ENCODE data around the gene CALCB.

CALCB gene

DNA sequence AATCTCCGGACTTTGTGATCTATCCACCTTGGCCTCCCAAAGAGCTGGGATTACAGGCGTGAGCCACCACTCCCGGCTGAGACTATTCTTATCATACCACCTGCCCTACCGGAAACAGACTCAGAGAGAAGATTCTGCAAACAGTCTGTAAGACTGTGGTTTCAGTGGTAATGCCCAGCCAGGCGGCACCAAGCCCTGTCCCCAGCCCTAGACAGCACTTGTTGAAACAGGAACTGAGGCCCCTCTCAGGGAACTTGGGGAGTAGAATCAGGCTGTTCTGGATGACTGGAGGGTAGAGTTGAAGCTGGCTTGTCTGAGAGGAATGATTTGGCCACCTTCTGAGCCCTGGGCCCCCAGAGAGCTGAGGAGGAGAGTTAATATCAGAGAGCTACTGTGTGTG lies 40.0 kb downstream of the CALCB start:
- TF ChIP-seq, protein P1, sequence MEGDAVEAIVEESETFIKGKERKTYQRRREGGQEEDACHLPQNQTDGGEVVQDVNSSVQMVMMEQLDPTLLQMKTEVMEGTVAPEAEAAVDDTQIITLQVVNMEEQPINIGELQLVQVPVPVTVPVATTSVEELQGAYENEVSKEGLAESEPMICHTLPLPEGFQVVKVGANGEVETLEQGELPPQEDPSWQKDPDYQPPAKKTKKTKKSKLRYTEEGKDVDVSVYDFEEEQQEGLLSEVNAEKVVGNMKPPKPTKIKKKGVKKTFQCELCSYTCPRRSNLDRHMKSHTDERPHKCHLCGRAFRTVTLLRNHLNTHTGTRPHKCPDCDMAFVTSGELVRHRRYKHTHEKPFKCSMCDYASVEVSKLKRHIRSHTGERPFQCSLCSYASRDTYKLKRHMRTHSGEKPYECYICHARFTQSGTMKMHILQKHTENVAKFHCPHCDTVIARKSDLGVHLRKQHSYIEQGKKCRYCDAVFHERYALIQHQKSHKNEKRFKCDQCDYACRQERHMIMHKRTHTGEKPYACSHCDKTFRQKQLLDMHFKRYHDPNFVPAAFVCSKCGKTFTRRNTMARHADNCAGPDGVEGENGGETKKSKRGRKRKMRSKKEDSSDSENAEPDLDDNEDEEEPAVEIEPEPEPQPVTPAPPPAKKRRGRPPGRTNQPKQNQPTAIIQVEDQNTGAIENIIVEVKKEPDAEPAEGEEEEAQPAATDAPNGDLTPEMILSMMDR (IDR thresholded peaks at IDR 0.05; ENCODE audit: low read depth, low read length, poor library complexity, severe bottlenecking): no peak
- TF ChIP-seq EZH2phosphoT487 (IDR thresholded peaks at IDR 0.05; ENCODE audit: borderline replicate concordance, low read length): no peak
- H3F3A ChIP-seq (ENCODE audit: control insufficient read depth, insufficient read depth): 0 out of 2 replicates have a peak, but pooled peaks cover 5% of the 10 kb centered on the region
- no peaks in the 10 kb centered on the region for H3K79me2 ChIP-seq (ENCODE audit: control insufficient read depth, low read length)
- no peak overlapping the region for H3K4me3 ChIP-seq (ENCODE audit: low read length)
- H3K36me3 ChIP-seq (ENCODE audit: control insufficient read depth, low read length): no peaks in the 10 kb centered on the region
- H4K20me1 ChIP-seq (ENCODE audit: control insufficient read depth, insufficient read depth, low read depth, low read length): no peaks in the 10 kb centered on the region
- no peaks in the 10 kb centered on the region for H3K27me3 ChIP-seq (ENCODE audit: control insufficient read depth, low read length)
- H3K4me1 ChIP-seq (ENCODE audit: control insufficient read depth, low read length): peaks cover 18% of the 10 kb centered on the region
- H3K9me3 ChIP-seq (ENCODE audit: control insufficient read depth, insufficient read depth, low read length): no peaks in the 10 kb centered on the region
- H3K9me2 ChIP-seq (replicated peaks; ENCODE audit: control insufficient read depth, low read length): no peaks in the 10 kb centered on the region
- H3K4me2 ChIP-seq (ENCODE audit: low read length): peak overlapping the region; percentile 19
- no peak overlapping the region for H3K27ac ChIP-seq (ENCODE audit: low read depth, low read length)

DNA sequence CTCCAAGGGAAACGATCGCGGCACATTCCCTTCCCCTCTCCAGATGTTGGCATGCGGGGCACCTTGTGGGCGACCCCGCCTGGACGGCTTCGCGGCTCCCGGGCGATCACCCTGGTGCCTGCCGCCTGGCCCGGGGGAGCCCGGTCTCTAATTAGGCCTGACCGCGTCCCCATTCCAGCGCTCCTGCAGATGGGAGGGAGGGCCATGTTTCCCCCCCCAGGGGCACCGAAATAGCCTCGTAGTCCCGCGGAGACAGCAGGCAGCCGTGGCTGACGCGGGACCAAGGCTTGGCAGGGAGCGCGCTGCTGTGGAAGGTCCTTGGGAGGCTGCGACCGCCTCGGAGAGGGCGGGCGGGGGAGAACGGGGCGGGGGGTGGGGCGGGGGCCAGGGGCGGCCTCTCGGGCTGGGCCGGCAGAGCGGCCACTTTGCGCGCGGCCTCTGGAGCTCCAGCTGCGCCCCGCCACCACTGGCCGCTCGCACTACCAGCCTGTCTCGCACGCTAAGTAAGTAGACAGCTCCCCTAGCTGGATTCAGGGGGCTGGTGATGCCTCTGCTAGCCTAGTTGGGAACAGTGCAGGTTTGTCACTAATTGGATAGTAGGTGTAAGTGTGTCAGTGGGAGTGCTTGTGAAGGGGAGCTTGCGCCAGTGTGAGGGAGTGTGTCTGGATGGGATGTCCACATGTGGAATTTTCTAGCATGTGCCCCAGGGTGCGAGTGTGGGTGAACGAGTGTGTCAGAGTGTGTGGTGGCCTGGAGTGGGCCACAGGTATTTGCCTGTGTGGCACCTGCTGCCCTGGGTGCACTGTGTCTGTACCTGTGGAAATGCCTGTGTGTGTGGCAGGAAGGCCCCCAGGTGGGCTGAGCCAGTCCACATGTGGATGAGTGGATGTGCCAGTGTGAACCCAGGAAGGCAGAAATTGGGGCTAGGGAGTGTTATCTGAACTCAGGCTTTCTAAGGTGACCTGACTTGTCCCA lies 41.4 kb downstream of the CALCB start, which contains the start of gene INSC:
INSC (plus strand) TSS at position 423 of the 975 bp plus-strand sequence. CDS start 34,252 bp downstream, outside the sequence.
- no peaks in the 10 kb centered on the region for H4K20me1 ChIP-seq (ENCODE audit: control insufficient read depth, insufficient read depth, low read depth, low read length)
- no peak for TF ChIP-seq EZH2phosphoT487 (IDR thresholded peaks at IDR 0.05; ENCODE audit: borderline replicate concordance, low read length)
- TF ChIP-seq, protein P1 (IDR thresholded peaks at IDR 0.05; ENCODE audit: low read depth, low read length, poor library complexity, severe bottlenecking): no peak
- H3K9me3 ChIP-seq (ENCODE audit: control insufficient read depth, insufficient read depth, low read length): no peaks in the 10 kb centered on the region
- no peaks in the 10 kb centered on the region for H3K36me3 ChIP-seq (ENCODE audit: control insufficient read depth, low read length)
- no peak within 1 kb of the TSS for H3K4me3 ChIP-seq (ENCODE audit: low read length)
- H3K27me3 ChIP-seq (ENCODE audit: control insufficient read depth, low read length): no peaks in the 10 kb centered on the region
- H3K79me2 ChIP-seq (ENCODE audit: control insufficient read depth, low read length): no peaks in the 10 kb centered on the region
- no peaks in the 10 kb centered on the region for H3K9me2 ChIP-seq (replicated peaks; ENCODE audit: control insufficient read depth, low read length)
- no peak within 1 kb of the TSS for H3K27ac ChIP-seq (ENCODE audit: low read depth, low read length)
- H3K4me1 ChIP-seq (ENCODE audit: control insufficient read depth, low read length): peaks cover 16% of the 10 kb centered on the region
- H3K4me2 ChIP-seq (ENCODE audit: low read length): peak within 1 kb of the TSS; percentile 19
- H3F3A ChIP-seq (ENCODE audit: control insufficient read depth, insufficient read depth): 0 out of 2 replicates have a peak, but pooled peaks cover 5% of the 10 kb centered on the region

DNA sequence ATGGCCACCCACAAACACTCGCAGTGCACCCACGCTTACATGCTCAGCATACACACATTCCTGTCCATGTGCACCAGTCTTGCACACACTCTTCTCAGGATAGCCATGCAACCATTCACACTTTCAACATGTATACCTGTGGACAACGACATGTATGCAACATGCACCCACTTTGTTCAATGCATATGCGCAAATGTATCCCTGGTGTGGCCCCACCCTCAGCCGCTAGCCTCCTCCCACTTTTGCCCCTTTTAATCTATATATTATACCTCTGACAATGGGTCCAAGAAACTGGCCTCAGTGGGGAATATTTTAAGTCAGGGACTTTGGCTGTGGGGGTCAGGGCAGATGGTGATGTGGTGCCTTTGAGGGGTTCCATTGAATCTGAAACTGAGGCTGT lies 42.3 kb downstream of the CALCB start:
- TF ChIP-seq, protein P1 (IDR thresholded peaks at IDR 0.05; ENCODE audit: low read depth, low read length, poor library complexity, severe bottlenecking): no peak
- no peak for TF ChIP-seq EZH2phosphoT487 (IDR thresholded peaks at IDR 0.05; ENCODE audit: borderline replicate concordance, low read length)
- H3K4me3 ChIP-seq (ENCODE audit: low read length): no peak overlapping the region
- no peaks in the 10 kb centered on the region for H4K20me1 ChIP-seq (ENCODE audit: control insufficient read depth, insufficient read depth, low read depth, low read length)
- no peaks in the 10 kb centered on the region for H3K27me3 ChIP-seq (ENCODE audit: control insufficient read depth, low read length)
- no peaks in the 10 kb centered on the region for H3K79me2 ChIP-seq (ENCODE audit: control insufficient read depth, low read length)
- no peak overlapping the region for H3K27ac ChIP-seq (ENCODE audit: low read depth, low read length)
- H3K9me3 ChIP-seq (ENCODE audit: control insufficient read depth, insufficient read depth, low read length): no peaks in the 10 kb centered on the region
- H3K9me2 ChIP-seq (replicated peaks; ENCODE audit: control insufficient read depth, low read length): no peaks in the 10 kb centered on the region
- no peak overlapping the region for H3K4me2 ChIP-seq (ENCODE audit: low read length)
- H3K4me1 ChIP-seq (ENCODE audit: control insufficient read depth, low read length): peaks cover 16% of the 10 kb centered on the region
- 0 out of 2 replicates have a peak, but pooled peaks cover 5% of the 10 kb centered on the region for H3F3A ChIP-seq (ENCODE audit: control insufficient read depth, insufficient read depth)
- no peaks in the 10 kb centered on the region for H3K36me3 ChIP-seq (ENCODE audit: control insufficient read depth, low read length)

All from DOHH2 (cell line).